ENCODE data around the gene FRK.

DNA sequence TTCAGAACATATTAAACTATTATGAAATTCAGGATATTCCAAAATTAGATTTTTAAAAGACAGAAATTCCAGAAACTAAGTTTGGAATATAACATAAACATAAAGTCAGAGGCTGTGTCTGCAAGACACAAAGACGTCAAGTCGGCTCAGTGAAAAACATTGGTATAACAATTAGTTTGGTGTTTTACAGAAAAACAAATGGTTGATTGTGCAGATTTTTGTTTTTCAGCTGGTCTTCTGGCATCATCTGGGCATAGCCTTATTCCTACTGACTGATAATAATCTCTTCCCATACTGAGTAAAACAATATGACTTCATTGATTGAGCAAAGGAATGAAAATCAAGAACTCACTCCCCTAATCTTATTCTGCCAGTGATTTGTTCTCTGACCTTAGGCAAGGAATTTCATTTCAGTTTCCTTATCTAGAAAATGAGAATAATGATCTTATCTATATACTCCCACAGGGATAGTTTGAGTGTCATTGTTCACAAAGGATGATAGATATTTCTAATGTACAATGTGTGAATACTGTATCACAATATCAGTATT lies 84.3 kb downstream of the FRK start:
- TF ChIP-seq, protein P1, sequence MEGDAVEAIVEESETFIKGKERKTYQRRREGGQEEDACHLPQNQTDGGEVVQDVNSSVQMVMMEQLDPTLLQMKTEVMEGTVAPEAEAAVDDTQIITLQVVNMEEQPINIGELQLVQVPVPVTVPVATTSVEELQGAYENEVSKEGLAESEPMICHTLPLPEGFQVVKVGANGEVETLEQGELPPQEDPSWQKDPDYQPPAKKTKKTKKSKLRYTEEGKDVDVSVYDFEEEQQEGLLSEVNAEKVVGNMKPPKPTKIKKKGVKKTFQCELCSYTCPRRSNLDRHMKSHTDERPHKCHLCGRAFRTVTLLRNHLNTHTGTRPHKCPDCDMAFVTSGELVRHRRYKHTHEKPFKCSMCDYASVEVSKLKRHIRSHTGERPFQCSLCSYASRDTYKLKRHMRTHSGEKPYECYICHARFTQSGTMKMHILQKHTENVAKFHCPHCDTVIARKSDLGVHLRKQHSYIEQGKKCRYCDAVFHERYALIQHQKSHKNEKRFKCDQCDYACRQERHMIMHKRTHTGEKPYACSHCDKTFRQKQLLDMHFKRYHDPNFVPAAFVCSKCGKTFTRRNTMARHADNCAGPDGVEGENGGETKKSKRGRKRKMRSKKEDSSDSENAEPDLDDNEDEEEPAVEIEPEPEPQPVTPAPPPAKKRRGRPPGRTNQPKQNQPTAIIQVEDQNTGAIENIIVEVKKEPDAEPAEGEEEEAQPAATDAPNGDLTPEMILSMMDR (optimal IDR thresholded peaks at IDR 0.05 in 1 of 3, IDR thresholded peaks at IDR 0.05 in 1 of 3, conservative IDR thresholded peaks at IDR 0.05 in 1 of 3; ENCODE audit: extremely low read depth in 1 of 3, insufficient read depth in 2 of 3, low read length in 3 of 3), result no peak
- TF ChIP-seq EZH2 (IDR thresholded peaks at IDR 0.05; ENCODE audit: low read length), result no peak

All from keratinocyte (primary cell).